ENCODE measurements around the gene MERTK. TPM values are rescaled to one million over a fixed set of nuclear protein-coding genes. Genes with fewer than 3 reads are reported as not detected.

MERTK gene
- total RNA-seq, 1 donor from 2014 or later = 11.1 TPM

GRCh38 chr2:111978452-111979170, 80.2 kb downstream of the MERTK start:
- intact Hi-C loops (cut with DNase I) = no loop called here
- no peaks in the 10 kb centered on the region for H3K27me3 ChIP-seq
- H3K4me1 ChIP-seq = peaks cover 7 to 12% of the 10 kb centered on the region in 2 donors
- peaks cover 18 to 38% of the 10 kb centered on the region in 2 donors for H3K36me3 ChIP-seq
- no peak overlapping the region for H3K4me3 ChIP-seq
- H3K9me3 ChIP-seq = no peaks in the 10 kb centered on the region
- DNase-seq (ENCODE audit: low spot score in 2 of 2) = no peak
- H3K27ac ChIP-seq = no peak overlapping the region
- TF ChIP-seq CTCF (IDR thresholded peaks at IDR 0.05) = no peak

- Histone ChIP-seq H3K4me3 (no peak overlapping the region), H3K4me1 (no peaks in the 10 kb centered on the region), H3K27ac (no peak overlapping the region), H3K9me3 (no peaks in the 10 kb centered on the region), H3K36me3 (peaks cover 33 to 53% of the 10 kb centered on the region in 2 donors), H3K27me3 (no peaks in the 10 kb centered on the region)
- intact Hi-C loops (cut with DNase I) = no loop called here
- DNase-seq (ENCODE audit: low spot score in 2 of 2) = no peak
- no peak for TF ChIP-seq CTCF (IDR thresholded peaks at IDR 0.05)
Observed at GRCh38 chr2:111981666-111982065, 83.3 kb downstream of the MERTK start.

- no peak for TF ChIP-seq CTCF (IDR thresholded peaks at IDR 0.05)
Observed at GRCh38 chr2:111982822-111983221, 84.4 kb downstream of the MERTK start.

GRCh38 chr2:111983478-111984212, 85.2 kb downstream of the MERTK start:
- DNase-seq (ENCODE audit: low spot score in 2 of 2) = no peak
- no peak for TF ChIP-seq CTCF (IDR thresholded peaks at IDR 0.05)
- Histone ChIP-seq H3K9me3 (no peaks in the 10 kb centered on the region), H3K4me1 (no peaks in the 10 kb centered on the region), H3K36me3 (peaks cover 36 to 53% of the 10 kb centered on the region in 2 donors), H3K27ac (no peak overlapping the region), H3K27me3 (no peaks in the 10 kb centered on the region), H3K4me3 (no peak overlapping the region)
- intact Hi-C loops (cut with DNase I) = no loop called here

More at GRCh38 chr2:111982822-111983221, 84.4 kb downstream of the MERTK start:
- intact Hi-C loops (cut with DNase I) = no loop called here
- no peaks in the 10 kb centered on the region for H3K4me1 ChIP-seq
- H3K4me3 ChIP-seq = no peak overlapping the region
- no peaks in the 10 kb centered on the region for H3K27me3 ChIP-seq
- H3K9me3 ChIP-seq = no peaks in the 10 kb centered on the region
- DNase-seq (ENCODE audit: low spot score in 2 of 2) = no peak
- H3K27ac ChIP-seq = no peak overlapping the region
- peaks cover 33 to 49% of the 10 kb centered on the region in 2 donors for H3K36me3 ChIP-seq

GRCh38 chr2:111984213-111984604, 85.8 kb downstream of the MERTK start:
- Histone ChIP-seq H3K36me3 (peaks cover 40 to 56% of the 10 kb centered on the region in 2 donors), H3K27me3 (no peaks in the 10 kb centered on the region), H3K9me3 (no peaks in the 10 kb centered on the region), H3K4me1 (no peaks in the 10 kb centered on the region), H3K4me3 (no peak overlapping the region), H3K27ac (no peak overlapping the region)
- intact Hi-C loops (cut with DNase I) = no loop called here
- DNase-seq (ENCODE audit: low spot score in 2 of 2) = no peak
- TF ChIP-seq CTCF (IDR thresholded peaks at IDR 0.05) = no peak

Data from ascending aorta (tissue), 2 donors.